ENCODE results near the gene DNAJC27.

The DNAJC27 gene

GRCh38 chr2:24894750-24895149, 77.0 kb downstream of the DNAJC27 start:
- no peaks in the 10 kb centered on the region for H3K36me3 ChIP-seq (ENCODE audit: control insufficient read depth, insufficient read depth, low read length)
- no peaks in the 10 kb centered on the region for H3K9me3 ChIP-seq (ENCODE audit: control insufficient read depth, low read length)
- H3K4me1 ChIP-seq (ENCODE audit: control insufficient read depth, insufficient read depth, low read length), result no peaks in the 10 kb centered on the region
- H3K27me3 ChIP-seq (ENCODE audit: control insufficient read depth, insufficient read depth, low read length), result no peaks in the 10 kb centered on the region
- H3K4me3 ChIP-seq (ENCODE audit: low read length), result no peak overlapping the region
- no peak overlapping the region for H3K9ac ChIP-seq (ENCODE audit: low read length)

DNA sequence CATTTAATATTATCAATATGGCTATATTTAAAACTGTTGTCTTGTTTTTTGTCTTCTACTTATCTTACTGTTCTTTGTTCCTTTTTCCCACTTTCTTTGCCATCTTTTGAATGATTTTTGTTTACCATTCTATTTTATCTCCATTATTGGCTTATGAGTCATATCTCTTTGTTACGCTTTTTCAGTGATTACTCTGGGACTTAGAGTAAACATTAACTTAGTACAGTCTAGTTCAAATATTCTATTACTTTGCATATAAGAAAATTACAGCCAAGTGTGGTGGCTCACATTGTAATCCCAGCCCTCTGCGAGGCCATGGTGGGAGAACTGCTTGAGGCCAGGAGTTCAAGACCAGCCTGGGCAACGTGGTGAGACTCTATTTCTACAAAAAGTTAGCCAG, 77.8 kb downstream of the DNAJC27 start:
- Histone ChIP-seq H3K9me3 (ENCODE audit: control insufficient read depth, low read length) (no peaks in the 10 kb centered on the region), H3K4me3 (ENCODE audit: low read length) (no peak overlapping the region), H3K36me3 (ENCODE audit: control insufficient read depth, insufficient read depth, low read length) (no peaks in the 10 kb centered on the region), H3K4me1 (ENCODE audit: control insufficient read depth, insufficient read depth, low read length) (no peaks in the 10 kb centered on the region), H3K9ac (ENCODE audit: low read length) (no peak overlapping the region), H3K27me3 (ENCODE audit: control insufficient read depth, insufficient read depth, low read length) (no peaks in the 10 kb centered on the region)

All from mucosa of stomach (tissue), 1 donor.